ENCODE data around the gene VRK3.

- TF ChIP-seq CTCF (conservative IDR thresholded peaks at IDR 0.05 in 1 of 2, IDR thresholded peaks at IDR 0.05 in 1 of 2; ENCODE audit: low read depth in 1 of 2, low read length in 2 of 2) (no peak), EZH2 (IDR thresholded peaks at IDR 0.05; ENCODE audit: low read length, missing control alignments) (no peak)
Measured at GRCh38 chr19:49999371-50000010, 25.7 kb downstream of the VRK3 start.
